HUES64 (cell line): Measurements from ENCODE around the gene ZDHHC14.

ENCODE experiments used
- H3K27ac ChIP-seq: 2 replicates; pipeline ENCODE4 v1.7.0; 2013; ENCODE audit warnings: low read depth, low read length, inconsistent platforms
- H3K27me3 ChIP-seq: 2 replicates; pipeline ENCODE4 v1.6.1; 2013; ENCODE audit warnings: mild to moderate bottlenecking, low read length; ENCODE audit not compliant: insufficient read depth
- H3K36me3 ChIP-seq: 2 replicates; pipeline ENCODE4 v1.6.1; 2013; ENCODE audit warnings: mild to moderate bottlenecking, low read length; ENCODE audit not compliant: insufficient read depth
- H3K4me1 ChIP-seq: 2 replicates; pipeline ENCODE4 v1.6.1; 2013; ENCODE audit warnings: mild to moderate bottlenecking, low read length, moderate library complexity; ENCODE audit not compliant: insufficient read depth
- H3K4me3 ChIP-seq: 2 replicates; pipeline ENCODE4 v1.5.1; 2013; ENCODE audit warnings: mild to moderate bottlenecking, low read length, moderate library complexity
- H3K9ac ChIP-seq: 2 replicates; pipeline ENCODE4 v1.6.1; 2013; ENCODE audit warnings: mild to moderate bottlenecking, low read depth, low read length
- H3K9me3 ChIP-seq: 2 replicates; pipeline ENCODE4 v1.6.1; 2013; ENCODE audit warnings: low read depth, low read length; ENCODE audit not compliant: insufficient read depth
- WGBS: fragments of 150-250, 120-280 bp; methylation state at CpG from one replicate; pipeline ENCODE4 v1.1.7; 2013; ENCODE audit warnings: missing lambda C conversion rate; 5-methylcytosine and 5-hydroxymethylcytosine counted together

Gene ZDHHC14

DNA sequence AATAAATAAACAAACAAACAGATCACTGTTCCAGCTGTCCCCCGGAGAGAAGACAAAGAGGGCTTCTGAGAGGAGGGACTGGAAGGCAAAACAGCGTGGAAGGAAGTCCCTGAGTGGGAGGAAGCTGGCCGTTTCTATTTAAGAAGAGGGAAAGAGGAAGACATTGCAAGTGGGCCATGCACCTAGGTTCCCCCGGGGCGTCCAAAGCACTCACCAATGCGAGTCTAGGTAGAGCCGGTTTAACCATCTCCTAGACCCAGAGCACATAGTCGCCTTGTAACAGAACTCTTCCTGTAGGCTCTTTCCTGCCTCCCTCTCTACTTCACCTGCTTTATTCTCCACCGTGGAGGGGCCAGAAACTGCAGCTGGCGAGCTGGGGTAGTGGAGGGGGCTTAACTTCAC is 158.4 kb downstream of the ZDHHC14 start:
- no peaks in the 10 kb centered on the region for H3K27me3 ChIP-seq
- no peak overlapping the region for H3K9ac ChIP-seq
- H3K4me1 ChIP-seq: peaks cover 18% of the 10 kb centered on the region
- H3K27ac ChIP-seq: no peak overlapping the region
- H3K9me3 ChIP-seq: no peaks in the 10 kb centered on the region
- H3K36me3 ChIP-seq: no peaks in the 10 kb centered on the region
- no peak overlapping the region for H3K4me3 ChIP-seq
- 94% methylated on average over 8 of the region's 10 CpGs for WGBS

DNA sequence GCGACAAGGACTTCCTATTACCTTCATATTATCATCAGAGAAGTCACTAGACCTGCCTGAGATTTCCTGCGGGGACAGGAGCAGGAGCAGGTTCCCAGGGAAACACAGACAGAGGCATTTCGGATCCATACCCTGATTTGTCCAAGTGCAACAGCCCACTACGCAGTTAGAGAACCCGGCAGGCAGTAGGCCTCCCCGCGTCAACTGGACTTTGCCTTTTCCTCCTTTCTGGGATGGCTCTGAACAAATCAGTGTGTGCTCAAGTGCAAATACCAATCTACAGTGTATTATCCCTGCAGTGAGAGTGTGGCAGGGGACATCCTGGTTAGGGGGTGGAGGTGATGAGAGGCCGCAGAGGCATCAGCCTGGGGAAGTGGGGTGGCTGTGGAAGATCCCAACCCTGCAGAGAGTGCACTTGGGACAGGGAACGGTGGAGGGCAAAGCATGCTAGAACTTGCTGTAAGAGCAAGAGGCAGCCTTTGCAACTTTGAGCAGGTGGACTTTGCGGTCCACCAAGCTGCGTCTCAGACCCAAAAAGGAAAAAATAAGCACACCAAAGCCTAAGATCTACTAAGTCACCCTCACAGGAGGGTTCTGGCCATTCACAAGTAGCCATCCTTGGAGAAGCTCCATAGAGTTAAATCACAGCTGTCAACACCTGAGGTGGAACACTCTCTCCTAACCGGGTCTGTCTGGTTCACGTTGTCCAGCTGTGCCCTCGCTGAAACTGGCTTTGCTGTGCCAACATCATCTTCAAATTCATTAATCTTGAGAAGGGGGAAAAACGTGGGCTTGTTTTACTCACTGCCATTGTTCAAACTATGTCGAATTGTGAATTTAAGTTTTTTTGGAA is 159.1 kb downstream of the ZDHHC14 start:
- 0 out of 2 replicates have a peak, but pooled peaks cover 5% of the 10 kb centered on the region for H3K9me3 ChIP-seq
- WGBS: 95% methylated on average over 14 of the region's 16 CpGs

DNA sequence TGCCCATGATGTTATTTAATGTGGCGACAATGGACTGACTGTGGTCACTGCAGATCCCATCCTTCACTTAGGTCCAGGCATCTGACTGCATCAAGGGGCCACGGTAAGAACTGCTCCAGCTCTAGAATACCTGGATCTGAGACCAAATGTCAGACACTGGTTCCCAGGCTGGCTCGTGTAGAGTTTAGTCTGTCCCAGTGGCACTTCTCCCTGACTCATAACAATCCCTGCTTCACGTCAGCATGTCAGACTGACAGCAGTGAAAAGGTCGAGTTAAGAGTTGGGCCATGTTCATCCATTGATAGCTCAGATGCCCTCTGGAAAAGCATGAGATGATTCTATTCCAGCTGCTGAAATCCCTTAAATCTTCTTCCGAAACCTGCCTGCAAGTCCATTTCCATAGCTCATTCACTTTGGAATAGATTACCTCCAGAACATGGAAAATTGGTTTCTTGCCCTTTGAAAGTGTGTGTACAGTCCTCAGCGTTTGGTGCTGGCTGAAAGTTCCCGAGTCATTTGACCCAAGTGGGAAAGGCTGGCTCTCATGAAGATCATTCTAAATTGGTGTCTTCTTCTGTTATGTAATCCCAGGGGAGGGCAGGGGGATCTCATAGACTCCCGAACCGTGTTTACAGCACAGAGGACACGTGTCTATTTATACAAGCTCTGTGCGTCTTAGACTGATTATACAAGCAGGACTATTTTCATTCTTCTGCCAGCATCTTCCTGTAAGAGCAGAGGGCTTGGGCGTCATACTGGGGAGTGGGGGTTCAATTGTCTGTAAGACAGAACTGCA is 160.8 kb downstream of the ZDHHC14 start:
- Histone ChIP-seq H3K9ac (no peak overlapping the region), H3K36me3 (no peaks in the 10 kb centered on the region), H3K4me1 (peaks cover 10% of the 10 kb centered on the region; the same call in 1 of the 2 replicates), H3K27me3 (no peaks in the 10 kb centered on the region), H3K4me3 (no peak overlapping the region), H3K27ac (no peak overlapping the region), H3K9me3 (0 out of 2 replicates have a peak, but pooled peaks cover 5% of the 10 kb centered on the region)
- WGBS: 87% methylated on average over 13 of the region's 13 CpGs

More for the DNA sequence above, 159.1 kb downstream of the ZDHHC14 start:
- Histone ChIP-seq H3K36me3 (no peaks in the 10 kb centered on the region), H3K27me3 (no peaks in the 10 kb centered on the region), H3K4me3 (no peak overlapping the region), H3K9ac (no peak overlapping the region), H3K4me1 (peaks cover 13% of the 10 kb centered on the region), H3K27ac (no peak overlapping the region)

DNA sequence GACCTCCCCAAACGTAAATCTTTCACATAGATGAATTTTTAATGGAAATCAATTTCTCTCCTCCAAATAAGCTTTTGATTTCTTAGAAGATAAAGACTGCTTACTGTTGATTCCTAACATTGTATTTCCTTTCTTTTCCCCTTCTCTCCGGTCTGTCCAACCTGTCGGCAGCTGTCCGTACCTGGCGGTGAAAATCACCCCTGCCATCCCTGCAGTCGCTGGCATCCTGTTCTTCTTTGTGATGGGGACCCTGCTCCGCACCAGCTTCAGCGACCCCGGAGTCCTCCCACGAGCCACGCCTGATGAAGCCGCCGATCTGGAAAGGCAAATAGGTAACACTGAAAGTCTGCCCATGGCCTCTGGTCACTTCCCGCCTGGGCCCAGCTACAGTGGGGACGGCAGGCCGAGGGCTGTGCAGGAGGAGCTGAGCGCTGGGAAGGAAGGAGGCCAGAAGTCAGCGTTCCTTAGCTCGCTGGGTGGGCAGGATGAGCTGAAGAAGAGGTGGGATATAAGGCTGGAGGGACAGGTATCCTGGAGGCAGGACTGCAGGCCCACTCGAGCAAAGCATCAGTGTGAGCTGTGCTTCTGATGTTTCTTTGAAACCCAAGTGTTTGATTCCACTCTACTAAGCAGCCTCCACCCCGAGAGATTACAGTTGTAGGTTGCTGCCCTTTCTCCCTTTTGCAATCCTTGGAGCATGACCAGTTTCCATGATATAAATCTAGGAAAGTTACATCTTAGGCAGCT is 161.6 kb downstream of the ZDHHC14 start:
- WGBS: 88% methylated on average over 21 of the region's 21 CpGs
- Histone ChIP-seq H3K27me3 (no peaks in the 10 kb centered on the region), H3K4me1 (peaks cover 14% of the 10 kb centered on the region; the same call in 1 of the 2 replicates), H3K9ac (no peak overlapping the region), H3K36me3 (no peaks in the 10 kb centered on the region), H3K9me3 (0 out of 2 replicates have a peak, but pooled peaks cover 5% of the 10 kb centered on the region), H3K4me3 (no peak overlapping the region), H3K27ac (no peak overlapping the region)

DNA sequence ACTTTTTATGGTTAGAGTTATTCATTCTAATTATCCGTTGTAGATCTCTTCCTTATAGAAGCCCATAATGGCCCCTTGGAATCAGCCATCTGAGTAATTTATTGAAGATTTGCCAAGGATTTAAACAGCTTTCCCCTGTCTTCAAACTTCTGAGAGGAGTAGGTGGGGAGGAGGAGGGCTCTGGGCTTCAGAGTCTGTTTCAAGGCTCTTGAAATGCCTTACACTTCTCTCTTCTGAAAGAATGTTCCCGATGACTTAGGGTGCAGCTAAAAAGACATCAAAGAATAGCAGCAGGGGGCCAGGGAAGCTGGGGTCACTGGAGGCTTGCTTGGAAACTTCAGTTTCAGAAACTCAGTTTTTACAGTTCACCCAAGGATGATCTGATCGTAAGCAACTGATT is 165.3 kb downstream of the ZDHHC14 start:
- no peak overlapping the region for H3K9ac ChIP-seq
- peaks cover 19% of the 10 kb centered on the region for H3K4me1 ChIP-seq
- H3K27ac ChIP-seq: no peak overlapping the region
- 0 out of 2 replicates have a peak, but pooled peaks cover 5% of the 10 kb centered on the region for H3K9me3 ChIP-seq
- 69% methylated on average over 3 of the region's 3 CpGs for WGBS
- H3K36me3 ChIP-seq: no peaks in the 10 kb centered on the region
- no peak overlapping the region for H3K4me3 ChIP-seq
- no peaks in the 10 kb centered on the region for H3K27me3 ChIP-seq

DNA sequence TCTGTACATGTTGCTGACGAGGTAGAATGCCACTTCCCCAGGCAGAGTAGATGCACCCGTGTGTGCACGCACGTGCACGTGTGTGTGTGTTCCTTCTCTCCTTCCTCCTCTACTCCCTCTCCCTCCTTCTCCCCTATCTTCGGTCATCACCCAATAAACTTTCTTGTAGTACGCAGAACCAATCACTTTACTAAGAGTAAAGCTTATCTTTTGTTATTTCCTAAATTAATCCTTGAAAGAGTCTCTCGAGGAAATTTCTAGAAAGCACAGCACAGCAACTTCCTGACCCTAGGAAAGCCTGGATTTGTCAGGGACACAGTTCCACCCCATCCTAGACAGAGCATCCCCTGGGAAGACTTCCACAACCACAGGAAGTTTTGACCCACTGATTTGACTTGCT is 166.1 kb downstream of the ZDHHC14 start:
- H3K9me3 ChIP-seq: 0 out of 2 replicates have a peak, but pooled peaks cover 5% of the 10 kb centered on the region
- no peak overlapping the region for H3K9ac ChIP-seq
- no peaks in the 10 kb centered on the region for H3K36me3 ChIP-seq
- H3K4me1 ChIP-seq: peaks cover 27% of the 10 kb centered on the region
- no peak overlapping the region for H3K4me3 ChIP-seq
- H3K27me3 ChIP-seq: no peaks in the 10 kb centered on the region
- no peak overlapping the region for H3K27ac ChIP-seq
- WGBS: 91% methylated on average over 8 of the region's 8 CpGs

DNA sequence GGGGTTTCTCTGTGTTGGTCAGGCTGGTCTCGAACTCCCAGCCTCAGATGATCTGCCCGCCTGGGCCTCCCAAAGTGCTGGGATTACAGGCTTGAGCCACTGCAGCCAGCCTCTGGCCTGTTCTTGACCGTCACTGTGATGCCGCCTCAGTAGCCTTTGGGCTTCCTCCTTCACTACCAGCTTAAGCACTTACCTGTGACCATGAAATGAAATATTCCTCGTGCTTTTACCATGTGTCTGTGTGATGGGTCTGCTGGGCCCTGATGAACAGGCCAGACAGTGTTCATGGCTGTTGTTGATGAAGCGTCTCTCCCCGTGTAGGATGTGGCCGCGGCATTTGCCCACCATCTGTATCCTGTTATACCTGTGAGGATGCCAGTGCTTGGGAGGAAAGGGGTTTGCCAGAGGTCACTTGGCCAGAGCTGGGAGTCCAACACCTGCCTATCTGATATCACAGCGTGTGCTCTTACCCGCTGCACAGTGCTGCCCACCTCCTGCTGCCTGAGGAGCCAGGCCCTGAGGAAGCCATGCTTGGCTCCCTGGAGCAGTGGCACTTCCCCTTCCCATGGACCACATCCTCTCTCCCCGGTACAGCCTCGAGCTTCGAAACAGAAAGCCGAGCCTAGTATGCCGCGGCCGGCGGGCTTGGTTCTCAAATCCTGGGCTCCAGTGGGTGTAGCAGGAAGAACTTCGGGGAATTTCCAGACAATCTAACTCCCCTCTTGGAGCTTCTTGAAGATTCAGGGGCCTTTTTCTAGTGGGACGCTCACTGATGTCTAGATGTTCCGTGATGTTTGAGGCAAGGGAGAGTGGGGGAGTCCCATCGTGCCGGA is 167.9 kb downstream of the ZDHHC14 start:
- Histone ChIP-seq H3K27ac (no peak overlapping the region), H3K9ac (no peak overlapping the region), H3K36me3 (no peaks in the 10 kb centered on the region), H3K9me3 (0 out of 2 replicates have a peak, but pooled peaks cover 5% of the 10 kb centered on the region), H3K4me3 (no peak overlapping the region), H3K4me1 (peaks cover 40% of the 10 kb centered on the region), H3K27me3 (no peaks in the 10 kb centered on the region)
- 93% methylated on average over 24 of the region's 24 CpGs for WGBS

DNA sequence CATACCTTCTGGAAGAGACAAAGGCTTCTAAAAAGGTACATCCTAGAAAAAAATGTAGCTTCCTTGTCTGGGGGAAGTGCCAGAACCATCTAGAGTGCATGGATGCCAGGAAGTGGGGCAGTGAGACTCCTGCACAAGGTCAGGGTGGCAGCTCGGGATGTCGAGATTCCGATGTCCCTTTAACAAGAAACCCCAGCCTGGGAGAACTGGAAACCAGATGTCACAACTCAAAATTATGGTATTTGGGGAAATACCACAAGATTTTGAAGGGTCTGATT is 168.4 kb downstream of the ZDHHC14 start:
- H3K27me3 ChIP-seq: no peaks in the 10 kb centered on the region
- no peak overlapping the region for H3K27ac ChIP-seq
- no peak overlapping the region for H3K9ac ChIP-seq
- H3K9me3 ChIP-seq: 0 out of 2 replicates have a peak, but pooled peaks cover 5% of the 10 kb centered on the region
- peaks cover 43% of the 10 kb centered on the region for H3K4me1 ChIP-seq
- no peak overlapping the region for H3K4me3 ChIP-seq
- H3K36me3 ChIP-seq: no peaks in the 10 kb centered on the region
- 100% methylated on average over 3 of the region's 3 CpGs for WGBS

DNA sequence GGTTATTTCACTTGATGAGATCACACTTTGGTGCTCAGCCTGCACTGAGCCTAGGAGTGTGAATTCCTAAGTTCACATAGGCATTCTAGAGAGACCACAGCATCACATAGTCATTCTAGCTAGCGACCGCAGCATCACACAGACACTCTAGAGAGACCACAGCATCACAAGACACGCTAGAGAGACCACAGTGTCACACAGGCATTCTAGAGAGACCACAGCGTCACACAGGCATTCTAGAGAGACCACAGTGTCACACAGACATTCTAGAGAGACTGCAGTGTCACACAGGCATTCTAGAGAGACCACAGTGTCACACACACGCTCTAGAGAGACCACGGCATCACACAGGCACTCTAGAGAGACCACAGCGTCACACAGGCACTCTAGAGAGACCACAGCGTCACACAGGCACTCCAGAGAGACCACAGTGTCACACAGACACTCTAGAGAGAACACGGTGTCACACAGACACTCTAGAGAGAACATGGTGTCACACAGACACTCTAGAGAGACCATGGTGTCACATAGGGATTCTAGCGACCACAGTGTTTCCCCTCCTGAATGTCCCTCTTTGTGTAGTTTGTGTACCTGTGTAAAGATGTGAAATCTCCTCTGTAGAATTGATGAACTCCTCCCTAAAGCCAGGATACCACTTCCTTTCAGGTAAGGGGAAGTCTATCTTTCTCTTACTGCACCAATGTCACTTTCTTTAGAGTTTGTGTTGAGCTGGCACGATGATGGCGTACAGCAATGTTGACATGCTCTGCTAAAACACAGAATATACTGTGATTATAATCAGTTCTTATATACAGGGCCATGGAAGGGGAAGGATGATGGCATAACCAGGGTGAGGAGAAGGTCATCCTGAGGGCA is 169.4 kb downstream of the ZDHHC14 start:
- H3K4me1 ChIP-seq: peaks cover 47% of the 10 kb centered on the region
- no peaks in the 10 kb centered on the region for H3K36me3 ChIP-seq
- 89% methylated on average over 12 of the region's 12 CpGs for WGBS
- H3K27ac ChIP-seq: no peak overlapping the region
- H3K9me3 ChIP-seq: no peaks in the 10 kb centered on the region
- H3K4me3 ChIP-seq: no peak overlapping the region
- no peaks in the 10 kb centered on the region for H3K27me3 ChIP-seq
- no peak overlapping the region for H3K9ac ChIP-seq
